ENCODE results near the gene COTL1.

COTL1 gene

DNA sequence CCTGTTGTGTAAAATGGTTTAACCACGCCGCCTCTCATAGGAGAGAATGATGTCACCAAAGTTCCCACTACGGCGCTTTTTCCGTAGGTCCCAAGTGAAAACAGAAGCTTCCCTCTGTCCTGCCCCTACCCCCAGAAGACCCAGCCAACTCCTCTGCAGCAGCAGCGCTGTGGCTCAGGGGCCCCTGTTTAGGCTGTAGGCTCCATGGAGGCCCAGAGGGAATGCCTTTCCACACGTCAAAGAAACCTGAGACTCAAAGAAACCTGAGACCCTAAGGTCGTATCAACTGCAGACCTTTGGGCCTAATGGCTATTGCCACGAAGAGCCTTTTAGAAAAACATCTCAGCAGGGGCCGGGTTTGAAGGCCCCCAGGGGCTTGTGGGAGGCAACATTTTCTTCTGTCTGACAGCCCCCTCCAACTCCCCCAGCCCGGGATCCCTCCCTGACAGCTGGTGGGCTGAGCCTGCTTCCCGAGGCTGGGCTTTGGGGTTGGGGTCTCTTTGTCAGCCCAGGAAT lies 70.3 kb downstream of the COTL1 start:
- DNase-seq: peak in 1 of 2 donors; percentile 62

GRCh38 chr16:84546669-84547545 lies 71.0 kb downstream of the COTL1 start:
- no peak for DNase-seq

GRCh38 chr16:84545114-84545737 lies 72.7 kb downstream of the COTL1 start:
- no peak for DNase-seq

- peak; percentile 39 to 57 for DNase-seq
Measured at GRCh38 chr16:84544031-84544773, 73.7 kb downstream of the COTL1 start.

- DNase-seq: no peak
Measured at GRCh38 chr16:84543253-84543652, 74.6 kb downstream of the COTL1 start.

- DNase-seq: no peak
Measured at GRCh38 chr16:84541999-84542817, 75.7 kb downstream of the COTL1 start.

DNA sequence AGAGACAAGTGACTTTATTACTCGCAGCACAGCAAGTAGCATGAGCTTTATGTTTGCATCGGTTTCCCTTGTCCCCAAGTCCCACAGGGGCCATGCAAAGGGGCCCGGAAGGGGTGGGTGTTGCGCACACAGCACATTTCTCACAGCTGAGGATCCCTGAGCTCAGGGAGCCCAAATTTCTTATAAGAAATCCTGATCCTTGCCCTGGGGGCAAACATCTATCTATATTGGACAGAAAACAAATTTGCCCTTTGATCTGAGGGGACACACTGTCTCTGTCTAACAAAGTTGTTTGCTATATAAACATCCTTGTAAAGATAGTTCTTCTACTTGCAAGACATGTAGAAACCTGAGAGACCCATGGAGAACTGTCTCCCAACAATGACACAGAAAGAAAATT lies 77.7 kb downstream of the COTL1 start:
- no peak for DNase-seq

- no peak for DNase-seq
Measured at GRCh38 chr16:84538222-84538840, 79.5 kb downstream of the COTL1 start.

DNA sequence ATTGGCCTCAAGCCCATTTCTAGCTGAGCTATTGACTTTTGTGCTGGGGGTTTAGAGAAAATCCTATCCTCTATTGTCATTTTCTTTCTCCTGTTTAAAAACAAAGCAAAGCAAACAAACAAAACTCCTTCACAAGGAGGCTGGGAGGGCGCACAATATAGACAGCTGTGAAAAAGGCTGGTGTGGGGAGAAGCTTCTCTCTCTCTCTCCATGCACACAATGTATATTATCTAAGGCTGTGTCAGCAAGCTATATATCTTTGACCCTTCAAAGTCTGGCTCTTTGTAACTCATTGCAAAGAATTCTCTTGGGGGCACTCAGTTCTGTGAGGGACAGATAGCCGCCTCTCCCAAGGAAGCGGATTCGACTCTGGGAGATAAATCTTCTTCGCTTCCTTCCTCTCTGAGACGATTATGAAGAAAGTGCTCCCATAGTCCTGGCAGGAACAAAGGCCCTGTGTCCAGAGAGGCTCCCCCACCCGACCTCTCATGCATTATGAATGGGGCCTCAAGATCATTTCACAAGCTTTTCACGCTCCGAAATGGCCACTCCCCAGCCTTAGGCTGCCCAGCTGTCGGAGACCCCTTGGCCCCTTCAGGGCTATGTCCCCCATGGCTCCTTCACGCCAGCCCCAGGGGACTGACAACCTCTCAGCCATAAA lies 80.3 kb downstream of the COTL1 start:
- no peak for DNase-seq

- DNase-seq: no peak
Measured at GRCh38 chr16:84535851-84536250, 82.0 kb downstream of the COTL1 start.

DNA sequence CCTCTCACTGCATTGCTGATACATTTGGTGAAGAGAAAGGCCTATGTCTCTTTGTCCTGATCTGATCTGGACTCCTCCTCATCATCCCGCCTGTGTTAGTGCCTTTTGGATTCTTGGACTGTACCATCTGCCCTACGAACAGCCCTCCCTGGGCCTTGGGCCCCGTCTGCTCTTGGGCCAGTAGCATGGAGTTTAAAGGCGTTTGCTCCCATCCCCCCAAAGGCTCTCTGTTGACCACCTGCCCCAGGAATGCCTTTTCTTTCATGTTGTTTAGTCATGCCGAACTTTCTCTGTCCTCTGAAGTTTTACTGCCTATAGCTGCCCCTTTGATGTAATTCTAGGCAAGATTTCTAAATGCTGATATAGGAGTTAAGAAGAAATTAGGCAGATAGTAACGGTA lies 82.5 kb downstream of the COTL1 start:
- no peak for DNase-seq

- DNase-seq: no peak
Measured at GRCh38 chr16:84534815-84535214, 83.1 kb downstream of the COTL1 start.

DNA sequence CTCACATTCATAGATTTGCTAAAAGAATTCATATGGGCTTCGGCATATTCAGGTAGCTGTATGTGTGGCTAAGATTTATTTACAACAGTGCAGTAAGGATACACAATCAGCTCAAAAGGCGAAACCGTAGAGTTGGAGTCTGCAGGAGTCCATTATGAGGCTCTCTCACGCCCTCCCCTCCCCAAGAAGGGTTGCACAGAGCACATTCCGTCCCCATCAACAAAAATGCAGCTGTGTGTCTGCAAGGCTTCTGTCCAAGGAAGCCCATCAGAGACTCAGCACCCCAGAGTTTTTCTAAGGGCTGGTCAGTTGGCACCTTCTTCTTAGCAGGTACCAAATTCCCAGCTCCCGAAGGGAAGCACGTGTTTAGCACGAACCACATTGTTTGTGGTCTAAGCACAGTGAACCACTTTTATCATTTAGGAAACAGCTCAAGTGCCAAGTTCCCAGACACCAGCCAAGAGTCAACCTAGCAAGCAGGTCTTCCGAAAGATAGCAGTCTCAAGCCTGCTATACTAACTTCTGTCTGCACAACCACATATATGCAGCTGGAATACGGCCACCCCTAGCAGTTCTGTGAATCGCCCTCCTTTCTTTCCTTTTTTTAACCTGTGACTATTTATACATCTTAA lies 84.9 kb downstream of the COTL1 start:
- DNase-seq: no peak

DNA sequence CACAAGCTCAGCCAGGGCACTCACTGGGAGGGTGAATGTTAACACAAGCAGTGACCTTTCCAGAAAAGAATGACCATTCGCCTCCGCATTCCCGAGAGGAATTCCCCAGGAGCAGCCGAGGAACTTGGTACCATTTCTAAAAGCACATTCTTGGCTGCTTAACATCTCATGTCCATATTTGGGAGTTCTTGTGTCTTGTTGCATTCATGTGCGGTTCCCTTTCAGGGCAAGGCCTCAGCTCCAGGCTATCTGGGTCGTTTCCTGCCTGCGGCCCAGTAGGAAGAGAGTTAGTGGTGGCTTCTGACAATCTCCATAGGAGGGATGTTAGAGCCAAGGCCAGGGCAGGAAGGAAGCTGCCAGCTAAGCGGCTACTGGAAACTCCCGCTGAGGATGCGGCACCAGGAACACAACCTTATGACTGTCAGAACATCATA lies 85.6 kb downstream of the COTL1 start:
- no peak for DNase-seq

DNA sequence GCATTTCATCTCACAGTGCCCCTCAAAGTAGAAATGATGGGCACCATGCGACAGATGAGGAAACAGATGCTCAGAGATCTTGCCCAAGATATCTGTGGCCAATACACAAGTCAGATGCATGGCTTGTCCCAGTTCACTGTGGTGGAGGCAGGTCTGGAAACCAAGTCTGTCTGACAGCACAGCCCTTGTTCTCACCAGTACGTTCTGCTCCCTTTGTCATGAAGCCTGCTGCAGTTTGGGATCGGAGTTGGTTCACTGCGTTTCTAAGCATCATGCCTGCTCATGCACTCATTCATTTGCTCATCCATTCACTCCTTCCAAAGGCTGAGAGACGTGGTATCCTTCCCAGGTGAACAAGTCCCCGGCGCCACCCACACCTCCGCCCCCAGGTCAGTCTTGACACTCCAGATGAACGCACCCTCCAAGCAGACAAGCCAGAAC lies 86.2 kb downstream of the COTL1 start:
- no peak for DNase-seq

DNA sequence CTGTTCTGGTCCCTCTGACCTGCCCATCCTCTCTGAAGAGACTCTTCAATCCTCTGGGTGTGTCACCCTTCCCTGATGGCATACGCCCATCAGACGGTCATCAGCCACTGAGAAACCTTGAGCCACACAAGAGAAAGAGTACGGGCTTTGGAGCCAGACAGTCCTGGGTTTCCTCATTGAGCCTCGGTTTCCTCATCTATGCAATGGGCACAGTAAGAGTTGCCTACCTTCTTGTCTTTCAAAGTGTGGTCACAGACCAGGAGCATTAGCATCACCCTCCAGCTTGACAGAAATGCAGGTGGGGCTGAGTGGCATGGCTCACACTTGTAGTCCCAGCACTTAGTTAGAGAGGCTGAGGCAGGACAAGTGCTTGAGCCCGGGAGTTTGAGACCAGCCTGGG lies 87.3 kb downstream of the COTL1 start:
- DNase-seq: no peak

GRCh38 chr16:84529607-84530006 lies 88.3 kb downstream of the COTL1 start:
- DNase-seq: no peak

GRCh38 chr16:84528322-84528721 lies 89.6 kb downstream of the COTL1 start:
- DNase-seq: no peak

DNA sequence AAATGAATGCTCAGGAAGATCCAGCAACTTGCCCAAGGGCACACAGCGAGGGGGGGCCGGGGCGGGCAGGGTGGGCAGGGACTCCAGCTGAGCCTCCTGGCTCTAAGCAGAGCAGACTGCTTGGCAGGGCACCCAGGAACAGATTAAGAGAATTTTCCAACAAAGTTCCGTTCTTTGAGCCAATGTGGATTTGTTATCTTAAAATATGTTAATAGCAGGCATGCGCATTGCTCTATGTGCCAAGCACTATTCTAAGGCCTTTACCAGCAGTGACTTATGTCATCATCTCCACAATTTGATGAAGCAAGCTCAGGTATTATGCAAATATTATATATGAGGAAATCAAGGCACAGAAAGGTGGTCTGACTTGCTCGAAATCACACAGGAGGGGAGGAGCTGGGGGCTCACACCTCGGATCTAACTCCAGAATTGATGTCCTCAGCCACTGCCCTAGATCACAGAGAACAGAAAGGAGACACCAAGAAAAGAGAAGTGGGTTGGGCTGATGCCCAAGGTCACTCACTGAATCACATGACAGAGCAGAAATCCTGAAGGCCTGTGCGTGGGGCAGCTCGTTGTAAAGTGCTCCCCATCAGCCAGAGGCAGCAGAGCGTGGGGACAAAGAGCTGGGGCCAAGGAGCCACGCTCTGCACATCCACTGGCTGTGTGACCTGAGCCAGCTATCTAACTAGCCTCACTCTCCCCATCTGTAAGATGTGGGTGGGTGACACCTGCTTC lies 90.2 kb downstream of the COTL1 start:
- no peak for DNase-seq

Data from stimulated activated CD4-positive, alpha-beta T cell treated with anti-CD3 and anti-CD28 coated beads, Interleukin-2, amount 100 ng/mL, for 24 hours (primary cell).